Lower leg skin (tissue), 3 donors: ENCODE results near the gene TNPO2.
"Not testable (repeated sequence)": the region's sequence is repeated elsewhere in the genome, so short reads cannot be mapped to it uniquely, and the experiment has no call there.

Source experiments
- CTCF ChIP-seq, 3 donors: fragments of 450-650 bp; IDR thresholded peaks; one replicate each; pipeline ENCODE4 v1.5.1; 2016; ENCODE audit warnings: antibody characterized with exemption in 3 of 3, mild to moderate bottlenecking in 3 of 3, moderate library complexity in 2 of 3
- POLR2A ChIP-seq, 2 donors: fragments of 450-650 bp; IDR thresholded peaks; one replicate each; pipeline ENCODE4 v1.6.1; 2016 to 2017; ENCODE audit warnings: antibody characterized with exemption in 2 of 2, mild to moderate bottlenecking in 1 of 2, moderate library complexity in 1 of 2

- TF ChIP-seq CTCF, POLR2A (IDR thresholded peaks at IDR 0.05): not testable (repeated sequence)
Measured at GRCh38 chr19:12697425-12697824, 26.3 kb downstream of the TNPO2 start.
